Thyroid gland (tissue), 4 donors: ENCODE results near the gene TALDO1.

Experiments used
- POLR2A ChIP-seq, 2 donors: fragments of 450-650 bp; IDR thresholded peaks; one replicate each; pipeline ENCODE4 v1.6.1; 2017; ENCODE audit warnings: antibody characterized with exemption in 2 of 2, mild to moderate bottlenecking in 2 of 2, moderate library complexity in 1 of 2
- TF ChIP-seq, protein P1 (sequence below), 6 experiments: fragments of 200-600 bp in 3 of 6; fragments of 450-650 bp in 3 of 6; sonication (generic) in 3 of 6; IDR thresholded peaks; one replicate each; pipeline ENCODE4 v1.5.1; 2016 to 2019; ENCODE audit warnings: antibody characterized with exemption in 6 of 6, mild to moderate bottlenecking in 2 of 6, inconsistent platforms in 1 of 6, moderate library complexity in 1 of 6

GRCh38 chr11:792535-792821, 45.2 kb downstream of the TALDO1 start:
- no peak for TF ChIP-seq POLR2A (IDR thresholded peaks at IDR 0.05)
- TF ChIP-seq, protein P1, sequence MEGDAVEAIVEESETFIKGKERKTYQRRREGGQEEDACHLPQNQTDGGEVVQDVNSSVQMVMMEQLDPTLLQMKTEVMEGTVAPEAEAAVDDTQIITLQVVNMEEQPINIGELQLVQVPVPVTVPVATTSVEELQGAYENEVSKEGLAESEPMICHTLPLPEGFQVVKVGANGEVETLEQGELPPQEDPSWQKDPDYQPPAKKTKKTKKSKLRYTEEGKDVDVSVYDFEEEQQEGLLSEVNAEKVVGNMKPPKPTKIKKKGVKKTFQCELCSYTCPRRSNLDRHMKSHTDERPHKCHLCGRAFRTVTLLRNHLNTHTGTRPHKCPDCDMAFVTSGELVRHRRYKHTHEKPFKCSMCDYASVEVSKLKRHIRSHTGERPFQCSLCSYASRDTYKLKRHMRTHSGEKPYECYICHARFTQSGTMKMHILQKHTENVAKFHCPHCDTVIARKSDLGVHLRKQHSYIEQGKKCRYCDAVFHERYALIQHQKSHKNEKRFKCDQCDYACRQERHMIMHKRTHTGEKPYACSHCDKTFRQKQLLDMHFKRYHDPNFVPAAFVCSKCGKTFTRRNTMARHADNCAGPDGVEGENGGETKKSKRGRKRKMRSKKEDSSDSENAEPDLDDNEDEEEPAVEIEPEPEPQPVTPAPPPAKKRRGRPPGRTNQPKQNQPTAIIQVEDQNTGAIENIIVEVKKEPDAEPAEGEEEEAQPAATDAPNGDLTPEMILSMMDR (IDR thresholded peaks at IDR 0.05), result no peak
